Esophagus muscularis mucosa (tissue), 4 donors: ENCODE results near the gene DCAF10. TPM values are rescaled to one million over a fixed set of nuclear protein-coding genes. Genes with fewer than 3 reads are reported as not detected.
A peak's percentile ranks its signal among the peaks of the same experiment; 100 is the strongest.

ENCODE experiments used
- DNase-seq: peaks from one replicate; pipeline ENCODE4 v3.0.0-alpha.2; 2017; ENCODE audit errors: extremely low spot score
- H3K27ac ChIP-seq, 4 donors: fragments of 200-600 bp; sonication (generic); replicated peaks in 1 of 4; 1 replicate in 3 of 4; 2 replicates in 1 of 4; pipeline ENCODE4 v1.5.1; 2016 to 2019; ENCODE audit warnings: mild to moderate bottlenecking in 1 of 4
- H3K27me3 ChIP-seq, 4 donors: fragments of 200-600 bp; sonication (generic); one replicate each; pipeline versions ENCODE4 v1.5.1 to v1.6.0; 2016 to 2019
- H3K36me3 ChIP-seq, 4 donors: fragments of 200-600 bp; sonication (generic); one replicate each; pipeline ENCODE4 v1.5.1; 2016 to 2019
- H3K4me1 ChIP-seq, 4 donors: fragments of 200-600 bp; sonication (generic); one replicate each; pipeline ENCODE4 v1.5.1; 2016 to 2019
- H3K4me3 ChIP-seq, 4 donors: fragments of 200-600 bp; sonication (generic); 1 replicate in 2 of 4; 2 replicates in 2 of 4; pipeline ENCODE4 v1.5.1; 2016 to 2019; ENCODE audit warnings: mild to moderate bottlenecking in 4 of 4, moderate library complexity in 1 of 4
- H3K9me3 ChIP-seq, 4 donors: fragments of 200-600 bp; sonication (generic); 1 replicate in 3 of 4; 2 replicates in 1 of 4; pipeline ENCODE4 v1.5.1; 2016 to 2019
- CTCF ChIP-seq, 3 experiments: fragments of 200-600 bp in 2 of 3; fragments of 450-650 bp in 1 of 3; sonication (generic) in 2 of 3; IDR thresholded peaks; one replicate each; pipeline ENCODE4 v1.5.1; 2017 to 2019; ENCODE audit warnings: antibody characterized with exemption in 3 of 3, mild to moderate bottlenecking in 2 of 3, moderate library complexity in 1 of 3
- EP300 ChIP-seq: sonication (generic); formaldehyde crosslinking; IDR thresholded peaks from one replicate; pipeline ENCODE4 v1.6.1; 2017; ENCODE audit warnings: antibody characterized with exemption
- POLR2A ChIP-seq: fragments of 450-650 bp; IDR thresholded peaks from one replicate; pipeline ENCODE4 v1.6.1; 2017; ENCODE audit warnings: antibody characterized with exemption, moderate library complexity, mild to moderate bottlenecking, low read depth
- POLR2AphosphoS5 ChIP-seq, 2 donors: sonication (generic); formaldehyde crosslinking; IDR thresholded peaks; one replicate each; pipeline ENCODE4 v1.6.1; 2017; ENCODE audit warnings: antibody characterized with exemption in 2 of 2
- WGBS: methylation state at CpG from one replicate; pipeline ENCODE4 v1.1.5; 2018; 5-methylcytosine and 5-hydroxymethylcytosine counted together
- intact Hi-C: fragments of 100-400 bp; cut with DNase I; formaldehyde crosslinking; loops from one replicate; pipeline ENCODE4 v1.15.1; 2023
- total RNA-seq, 4 donors: library from RNA; depleted of rRNA; stranded (reverse); fragments of >200 nt; gene quantifications; one replicate each; pipeline versions ENCODE4 v1.1.0 to v1.2.1, GENCODE V29; 2016

Gene DCAF10
- total RNA-seq, 4 donors from 2014 or later, result 19.4 to 40.6 (median 36.6) TPM

GRCh38 chr9:37916471-37917312 lies 116.1 kb downstream of the DCAF10 start:
- DNase-seq, result no peak
- peaks cover 28 to 35% (median 32%) of the 10 kb centered on the region in 4 donors for H3K4me1 ChIP-seq
- no peaks in the 10 kb centered on the region for H3K9me3 ChIP-seq
- H3K27ac ChIP-seq, result peak overlapping the region; percentile 58 to 76 (median 66)
- H3K36me3 ChIP-seq, result peaks cover 0 to 24% (median 13%) of the 10 kb centered on the region in 4 donors
- WGBS, result 76% methylated on average over 12 of the region's 18 CpGs
- TF ChIP-seq EP300 (no peak), POLR2A (no peak), CTCF (IDR thresholded peaks at IDR 0.05) (no peak), POLR2AphosphoS5 (IDR thresholded peaks at IDR 0.05) (no peak)
- intact Hi-C loops, result loop anchor here (10.0 kb wide), 1 partner anchor 518 kb away; no protein-coding TSS in a partner anchor
- no peak overlapping the region for H3K4me3 ChIP-seq
- H3K27me3 ChIP-seq, result no peaks in the 10 kb centered on the region

Other genes with a start within 250 kb of the DCAF10 start
- gene FBXO10, start 224.4 kb upstream of the DCAF10 start, total RNA-seq, result 10 to 100 TPM in 1 of 4 donors, 1 to 10 TPM in 3; 5.5 to 11.2 (median 9.0) TPM
- gene TOMM5, start 208.2 kb upstream of the DCAF10 start, total RNA-seq, result 10 to 100 TPM; 55.7 to 84.3 (median 62.5) TPM
- under 1 TPM in 3 of 4 donors, not detected in 1; 0.34 to 0.50 (median 0.45) TPM for gene FRMPD1, start 149.8 kb upstream of the DCAF10 start, total RNA-seq
- 10 to 100 TPM in 1 of 4 donors, 1 to 10 TPM in 3; 5.5 to 11.2 (median 6.8) TPM for gene TRMT10B, start 47.0 kb upstream of the DCAF10 start, total RNA-seq
- gene EXOSC3, start 15.7 kb upstream of the DCAF10 start, total RNA-seq, result 10 to 100 TPM; 32.0 to 52.0 (median 43.0) TPM
- gene SLC25A51, start 103.3 kb downstream of the DCAF10 start, total RNA-seq, result 10 to 100 TPM; 29.0 to 41.9 (median 39.3) TPM